ENCODE results near the gene GNA12. TPM values are rescaled to one million over a fixed set of nuclear protein-coding genes. Genes with fewer than 3 reads are reported as not detected.

Gene GNA12
- total and polyA plus RNA-seq, 2 of the 4 experiments (the other 2 are of a cell fraction): 14.3 to 93.9 TPM

GRCh38 chr7:2715341-2716231 lies 128.5 kb downstream of the GNA12 start:
- Histone ChIP-seq H3K23ac (ENCODE audit: low read depth, low read length) (peak overlapping the region; percentile 40; the same call in 1 of the 2 replicates), H3K27ac (ENCODE audit: insufficient read depth, low read length) (no peak overlapping the region), H3K4me1 (ENCODE audit: control insufficient read depth, insufficient read depth, low read length) (peaks cover 11% of the 10 kb centered on the region; the same call in 1 of the 2 replicates), H2BK5ac (ENCODE audit: low read depth, low read length, poor library complexity, severe bottlenecking) (no peak overlapping the region), H2BK120ac (ENCODE audit: low read depth, low read length) (no peak overlapping the region), H4K8ac (ENCODE audit: low read depth in 2 of 2, low read length in 2 of 2) (no peak overlapping the region), H3K18ac (ENCODE audit: low read depth, low read length) (no peak overlapping the region), H2AFZ (replicated peaks; ENCODE audit: low read length, poor library complexity) (no peak overlapping the region), H3K4ac (ENCODE audit: low read depth, low read length) (no peak overlapping the region; the same call in 1 of the 2 replicates), H2BK20ac (ENCODE audit: low read depth, low read length) (no peak overlapping the region), H2AK9ac (replicated peaks; ENCODE audit: low read depth, low read length, poor library complexity) (peak overlapping the region; percentile 3), H2BK15ac (ENCODE audit: low read depth, low read length) (no peak overlapping the region), H3K4me2 (ENCODE audit: low read depth, low read length) (no peak overlapping the region), H4K20me1 (ENCODE audit: insufficient read depth, low read length) (no peaks in the 10 kb centered on the region; the same call in 1 of the 2 replicates), H3K14ac (replicated peaks; ENCODE audit: low read depth, low read length) (peak overlapping the region; percentile 63; the same call in 1 of the 2 replicates), H3K27me3 (ENCODE audit: control insufficient read depth, insufficient read depth, low read length) (no peaks in the 10 kb centered on the region), H4K91ac (ENCODE audit: insufficient read depth, low read depth, low read length) (no peak overlapping the region), H3K56ac (ENCODE audit: extremely low read depth, insufficient read depth, low read length) (no peak overlapping the region), H3K4me3 (ENCODE audit: insufficient read depth, low read depth, low read length) (no peak overlapping the region), H3K9me1 (ENCODE audit: insufficient read depth, low read length) (peaks cover 12% of the 10 kb centered on the region), H3K9ac (ENCODE audit: low read depth, low read length) (no peak overlapping the region), H3K36me3 (ENCODE audit: control insufficient read depth, insufficient read depth, low read length) (peaks cover 18% of the 10 kb centered on the region), H4K5ac (ENCODE audit: low read depth, low read length) (no peak overlapping the region), H3K9me3 (ENCODE audit: control insufficient read depth, insufficient read depth, low read length) (peaks cover 4% of the 10 kb centered on the region; the same call in 1 of the 2 replicates), H2AK5ac (ENCODE audit: low read depth, low read length) (no peak overlapping the region), H3K79me1 (ENCODE audit: low read depth in 1 of 2, low read length in 2 of 2) (peaks cover 0 to 20% of the 10 kb centered on the region in 2 experiments; a peak in 3 of 4 replicates)
- 48% methylated on average over 3 of the region's 22 CpGs; no CpG with 5 or more reads in 1 of the 2 experiments for WGBS, 2 experiments (ENCODE audit: extremely low coverage in 2 of 2, insufficient read length in 1 of 2)
- intact Hi-C loops (cut with micrococcal nuclease): no loop called here
- TF ChIP-seq CTCF (conservative IDR thresholded peaks at IDR 0.05; ENCODE audit: low read depth, low read length): no peak
- TF ChIP-seq MXI1 (IDR thresholded peaks at IDR 0.05; ENCODE audit: borderline replicate concordance, low read depth, low read length): no peak
- no peak for TF ChIP-seq RAD21 (IDR thresholded peaks at IDR 0.05; ENCODE audit: low read length)
- TF ChIP-seq SMC3 (IDR thresholded peaks at IDR 0.05; ENCODE audit: low read depth, low read length): no peak
- TF ChIP-seq USF2 (IDR thresholded peaks at IDR 0.05; ENCODE audit: low read depth, low read length): no peak
- no peak for TF ChIP-seq CHD1 (IDR thresholded peaks at IDR 0.05; ENCODE audit: low read depth, low read length)
- no peak for TF ChIP-seq MAFK (IDR thresholded peaks at IDR 0.05; ENCODE audit: low read depth, low read length)
- no peak for TF ChIP-seq CEBPB (IDR thresholded peaks at IDR 0.05; ENCODE audit: low read depth, low read length)
- TF ChIP-seq NFE2L2 (IDR thresholded peaks at IDR 0.05; ENCODE audit: low read depth, low read length): no peak
- TF ChIP-seq RCOR1 (IDR thresholded peaks at IDR 0.05; ENCODE audit: insufficient replicate concordance, low read length): no peak
- TF ChIP-seq MAZ (IDR thresholded peaks at IDR 0.05; ENCODE audit: borderline replicate concordance, low read depth, low read length): no peak
- DNase-seq (peak; percentile 57), ATAC-seq (ENCODE audit: low read depth) (no peak)
- ChIA-PET CTCF (no interaction called here), POLR2A (ENCODE audit: unreplicated experiment) (no interaction called here)
- BruUV-seq (replicated peaks): no TSS peak
- in situ Hi-C loops (cut with MboI; ENCODE audit: low sequenced_read_pairs): no loop called here
- dilution Hi-C loops (cut with HindIII; ENCODE audit: low sequenced_read_pairs, unreplicated experiment): no loop called here

Measured in IMR-90 (cell line).